Hepatocyte (in vitro differentiated cells): Measurements from ENCODE around the gene PTPRK. TPM values are rescaled to one million over a fixed set of nuclear protein-coding genes. Genes with fewer than 3 reads are reported as not detected.

Source experiments
- DNase-seq: peaks from one replicate; pipeline ENCODE4 v3.0.0-alpha.2; 2016; ENCODE audit warnings: low spot score
- H2AFZ ChIP-seq: fragments of 200-600 bp; sonication (generic); 2 replicates; pipeline ENCODE4 v1.6.0; 2016; ENCODE audit warnings: antibody characterized with exemption, mild to moderate bottlenecking
- H3K27ac ChIP-seq: fragments of 200-600 bp; sonication (generic); 2 replicates; pipeline ENCODE4 v1.5.1; 2016; ENCODE audit warnings: mild to moderate bottlenecking
- H3K27me3 ChIP-seq: fragments of 200-600 bp; sonication (generic); 2 replicates; pipeline ENCODE4 v1.6.1; 2016
- H3K36me3 ChIP-seq: fragments of 200-600 bp; sonication (generic); replicated peaks from 2 replicates; pipeline ENCODE4 v1.5.1; 2016; ENCODE audit warnings: low read depth; ENCODE audit not compliant: insufficient read depth
- H3K4me1 ChIP-seq: fragments of 200-600 bp; sonication (generic); 2 replicates; pipeline ENCODE4 v1.5.1; 2016; ENCODE audit warnings: mild to moderate bottlenecking, moderate library complexity; ENCODE audit not compliant: insufficient read depth
- H3K4me2 ChIP-seq: fragments of 200-600 bp; sonication (generic); 2 replicates; pipeline ENCODE4 v1.6.0; 2016
- H3K4me3 ChIP-seq: fragments of 200-600 bp; sonication (generic); 2 replicates; pipeline ENCODE4 v1.5.1; 2016; ENCODE audit warnings: mild to moderate bottlenecking
- H3K79me2 ChIP-seq: fragments of 200-600 bp; sonication (generic); 2 replicates; pipeline ENCODE4 v1.6.0; 2017; ENCODE audit warnings: mild to moderate bottlenecking
- H3K9me2 ChIP-seq: fragments of 200-600 bp; sonication (generic); replicated peaks from 2 replicates; pipeline ENCODE4 v1.6.0; 2017; ENCODE audit warnings: mild to moderate bottlenecking; ENCODE audit not compliant: insufficient read depth
- H3K9me3 ChIP-seq: fragments of 200-600 bp; sonication (generic); 2 replicates; pipeline ENCODE4 v1.5.1; 2016; ENCODE audit warnings: low read depth, mild to moderate bottlenecking
- H4K20me1 ChIP-seq: fragments of 200-600 bp; sonication (generic); 2 replicates; pipeline ENCODE4 v1.6.0; 2016; ENCODE audit warnings: mild to moderate bottlenecking; ENCODE audit not compliant: insufficient read depth, poor library complexity, severe bottlenecking
- EZH2 ChIP-seq: fragments of 200-600 bp; sonication (generic); IDR thresholded peaks from 2 replicates; pipeline ENCODE4 v1.6.1; 2016; ENCODE audit warnings: antibody characterized with exemption, mild to moderate bottlenecking, borderline replicate concordance
- EZH2phosphoT487 ChIP-seq: fragments of 200-600 bp; sonication (generic); IDR thresholded peaks from one replicate; pipeline ENCODE4 v1.6.1; 2018; ENCODE audit warnings: antibody characterized with exemption, mild to moderate bottlenecking, low read depth, moderate library complexity; ENCODE audit not compliant: unreplicated experiment, severe bottlenecking
- WGBS: methylation state at CpG from one replicate; pipeline ENCODE4 v1.1.6; 2016; ENCODE audit warnings: low lambda C conversion rate; ENCODE audit errors: missing lambda C conversion rate; 5-methylcytosine and 5-hydroxymethylcytosine counted together
- polyA plus RNA-seq: library from polyadenylated mRNA; unstranded; fragments of >200 nt; fragmentation: Nextera tagmentation; extraction: Ambion mirVana; gene quantifications from 2 replicates; pipeline ENCODE4 v1.2.1, GENCODE V29; 2016
- total RNA-seq: library from RNA; depleted of rRNA; stranded (reverse); fragments of >200 nt; gene quantifications from 2 replicates; pipeline ENCODE4 v1.2.3, GENCODE V29; 2014
- TF ChIP-seq, protein P1 (sequence below): fragments of 200-600 bp; sonication (generic); IDR thresholded peaks from 2 replicates; pipeline ENCODE4 v1.5.1; 2016; ENCODE audit warnings: antibody characterized with exemption, mild to moderate bottlenecking; ENCODE audit not compliant: poor library complexity

PTPRK gene
- total and polyA plus RNA-seq, 2 experiments from 2014 or later: 42.0 to 80.2 TPM

DNA sequence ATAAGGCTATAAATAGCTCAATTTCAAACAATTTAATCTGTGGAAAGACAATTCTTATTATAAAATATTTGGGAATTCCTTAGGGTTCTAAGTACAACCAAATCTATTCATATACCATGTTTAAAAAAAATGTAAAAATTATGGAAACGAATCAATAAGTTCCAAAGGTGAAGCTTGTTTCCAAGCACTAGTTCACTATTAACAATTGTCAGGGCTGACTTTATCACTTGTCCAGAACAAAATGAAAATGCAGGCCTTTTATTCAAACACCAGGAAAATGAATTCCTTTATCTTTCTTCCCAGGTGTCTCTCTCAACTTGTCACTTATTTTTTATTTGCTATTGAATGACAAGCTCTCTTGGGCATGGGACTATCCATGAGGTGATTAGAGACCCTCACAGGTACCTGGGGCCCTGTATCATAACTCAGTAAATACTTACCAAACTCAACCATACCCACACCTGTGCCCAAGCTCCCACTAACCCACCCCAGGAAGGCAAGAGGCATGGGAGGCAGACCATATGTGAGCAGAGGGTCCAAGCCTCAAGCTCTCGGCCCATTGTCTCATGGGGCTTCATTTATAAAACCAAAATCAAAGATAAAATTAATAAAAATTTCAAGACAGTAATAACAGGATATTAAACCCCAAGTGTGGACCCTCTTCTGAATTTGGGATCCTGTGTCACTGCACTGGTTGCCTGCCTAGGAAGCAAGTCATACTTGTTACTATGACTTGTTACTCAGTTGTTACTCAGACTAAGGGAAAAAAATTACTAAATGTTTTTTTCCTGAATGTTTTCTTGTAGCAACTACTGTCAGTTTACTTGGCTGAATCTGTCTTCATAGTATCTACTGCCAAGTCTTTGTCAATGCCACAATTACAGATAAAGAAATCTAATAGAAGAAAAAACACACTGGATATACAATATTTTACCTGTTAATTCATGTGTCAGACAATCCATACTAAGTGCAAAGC, 54.7 kb downstream of the PTPRK start:
- H3K79me2 ChIP-seq: peaks cover 75% of the 10 kb centered on the region
- no peak overlapping the region for H3K4me3 ChIP-seq
- no peaks in the 10 kb centered on the region for H3K36me3 ChIP-seq
- WGBS: 91% methylated on average over 2 of the region's 2 CpGs
- no peaks in the 10 kb centered on the region for H3K4me1 ChIP-seq
- H3K9me2 ChIP-seq: no peaks in the 10 kb centered on the region
- no peak overlapping the region for H3K4me2 ChIP-seq
- no peak for DNase-seq
- H4K20me1 ChIP-seq: no peaks in the 10 kb centered on the region
- H3K9me3 ChIP-seq: no peaks in the 10 kb centered on the region
- H2AFZ ChIP-seq: no peak overlapping the region
- H3K27ac ChIP-seq: no peak overlapping the region
- H3K27me3 ChIP-seq: no peaks in the 10 kb centered on the region
- TF ChIP-seq EZH2phosphoT487: no peak
- TF ChIP-seq, protein P1, sequence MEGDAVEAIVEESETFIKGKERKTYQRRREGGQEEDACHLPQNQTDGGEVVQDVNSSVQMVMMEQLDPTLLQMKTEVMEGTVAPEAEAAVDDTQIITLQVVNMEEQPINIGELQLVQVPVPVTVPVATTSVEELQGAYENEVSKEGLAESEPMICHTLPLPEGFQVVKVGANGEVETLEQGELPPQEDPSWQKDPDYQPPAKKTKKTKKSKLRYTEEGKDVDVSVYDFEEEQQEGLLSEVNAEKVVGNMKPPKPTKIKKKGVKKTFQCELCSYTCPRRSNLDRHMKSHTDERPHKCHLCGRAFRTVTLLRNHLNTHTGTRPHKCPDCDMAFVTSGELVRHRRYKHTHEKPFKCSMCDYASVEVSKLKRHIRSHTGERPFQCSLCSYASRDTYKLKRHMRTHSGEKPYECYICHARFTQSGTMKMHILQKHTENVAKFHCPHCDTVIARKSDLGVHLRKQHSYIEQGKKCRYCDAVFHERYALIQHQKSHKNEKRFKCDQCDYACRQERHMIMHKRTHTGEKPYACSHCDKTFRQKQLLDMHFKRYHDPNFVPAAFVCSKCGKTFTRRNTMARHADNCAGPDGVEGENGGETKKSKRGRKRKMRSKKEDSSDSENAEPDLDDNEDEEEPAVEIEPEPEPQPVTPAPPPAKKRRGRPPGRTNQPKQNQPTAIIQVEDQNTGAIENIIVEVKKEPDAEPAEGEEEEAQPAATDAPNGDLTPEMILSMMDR: no peak
- no peak for TF ChIP-seq EZH2

DNA sequence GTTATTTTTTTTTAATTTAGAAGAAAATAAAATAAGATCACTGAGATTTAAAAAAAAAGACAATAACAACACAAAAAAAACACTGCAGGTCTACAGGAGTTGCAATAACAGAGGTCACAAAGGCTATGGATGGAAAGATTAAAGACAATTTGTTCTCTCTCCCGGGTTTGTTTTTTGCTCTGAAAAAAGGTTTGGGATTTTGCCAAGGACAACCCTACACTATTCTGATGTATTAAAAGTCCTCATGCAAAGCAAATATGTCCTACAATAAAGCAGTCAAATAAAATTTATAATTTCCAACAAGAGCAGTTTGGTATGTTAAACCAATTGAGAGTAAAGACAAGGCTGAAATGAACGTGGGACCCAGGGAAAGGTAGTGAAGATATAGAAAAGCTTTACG, 55.6 kb downstream of the PTPRK start:
- Histone ChIP-seq H3K9me2 (no peaks in the 10 kb centered on the region), H3K27ac (no peak overlapping the region), H3K27me3 (no peaks in the 10 kb centered on the region), H3K9me3 (no peaks in the 10 kb centered on the region), H3K4me3 (no peak overlapping the region), H3K4me1 (no peaks in the 10 kb centered on the region), H3K4me2 (no peak overlapping the region), H4K20me1 (no peaks in the 10 kb centered on the region), H3K79me2 (peaks cover 80% of the 10 kb centered on the region), H3K36me3 (no peaks in the 10 kb centered on the region), H2AFZ (no peak overlapping the region)
- no peak for DNase-seq
- TF ChIP-seq, protein P1: no peak
- no peak for TF ChIP-seq EZH2phosphoT487
- no peak for TF ChIP-seq EZH2
- 65% methylated on average over 3 of the region's 3 CpGs for WGBS

GRCh38 chr6:128463942-128464341, 56.5 kb downstream of the PTPRK start:
- no peak for DNase-seq
- no peaks in the 10 kb centered on the region for H3K9me2 ChIP-seq
- no peak overlapping the region for H3K4me2 ChIP-seq
- WGBS: 91% methylated on average over 7 of the region's 7 CpGs
- peaks cover 81% of the 10 kb centered on the region for H3K79me2 ChIP-seq
- no peaks in the 10 kb centered on the region for H3K4me1 ChIP-seq
- no peaks in the 10 kb centered on the region for H3K27me3 ChIP-seq
- H3K27ac ChIP-seq: no peak overlapping the region
- no peaks in the 10 kb centered on the region for H3K36me3 ChIP-seq
- no peak overlapping the region for H3K4me3 ChIP-seq
- TF ChIP-seq, protein P1: no peak
- TF ChIP-seq EZH2: no peak
- TF ChIP-seq EZH2phosphoT487: no peak
- no peaks in the 10 kb centered on the region for H4K20me1 ChIP-seq
- H3K9me3 ChIP-seq: no peaks in the 10 kb centered on the region
- no peak overlapping the region for H2AFZ ChIP-seq
